ENCODE measurements around the gene NTRK3.

Gene NTRK3

GRCh38 chr15:88193415-88193814 is 63.1 kb downstream of the NTRK3 start:
- H3K36me3 ChIP-seq (ENCODE audit: insufficient read depth, low read length) = no peaks in the 10 kb centered on the region
- no peak overlapping the region for H3K4me3 ChIP-seq
- H3K27ac ChIP-seq = no peak overlapping the region
- TF ChIP-seq EZH2 (IDR thresholded peaks at IDR 0.05) = no peak
- TF ChIP-seq POLR2AphosphoS5 (IDR thresholded peaks at IDR 0.05; ENCODE audit: borderline replicate concordance, low read depth, low read length) = no peak
- no peak for TF ChIP-seq FOXP2 (optimal IDR thresholded peaks at IDR 0.05; ENCODE audit: control extremely low read depth, extremely low read length, insufficient read depth)
- DNase-seq (ENCODE audit: low read depth, low spot score) = no peak
- no peaks in the 10 kb centered on the region for H3K9me3 ChIP-seq (ENCODE audit: low read depth, low read length)
- no peak overlapping the region for H3K9ac ChIP-seq (ENCODE audit: insufficient read length)

GRCh38 chr15:88191812-88192165 is 64.8 kb downstream of the NTRK3 start:
- TF ChIP-seq POLR2AphosphoS5 (IDR thresholded peaks at IDR 0.05; ENCODE audit: borderline replicate concordance, low read depth, low read length) = no peak
- no peak for TF ChIP-seq EZH2 (IDR thresholded peaks at IDR 0.05)
- no peak for TF ChIP-seq FOXP2 (optimal IDR thresholded peaks at IDR 0.05; ENCODE audit: control extremely low read depth, extremely low read length, insufficient read depth)
- Histone ChIP-seq H3K36me3 (ENCODE audit: insufficient read depth, low read length) (no peaks in the 10 kb centered on the region), H3K27ac (no peak overlapping the region), H3K4me3 (no peak overlapping the region), H3K9me3 (ENCODE audit: low read depth, low read length) (no peaks in the 10 kb centered on the region), H3K9ac (ENCODE audit: insufficient read length) (no peak overlapping the region)
- DNase-seq (ENCODE audit: low read depth, low spot score) = no peak

- no peaks in the 10 kb centered on the region for H3K36me3 ChIP-seq (ENCODE audit: insufficient read depth, low read length)
- TF ChIP-seq POLR2AphosphoS5 (IDR thresholded peaks at IDR 0.05; ENCODE audit: borderline replicate concordance, low read depth, low read length) (no peak), EZH2 (IDR thresholded peaks at IDR 0.05) (no peak), FOXP2 (optimal IDR thresholded peaks at IDR 0.05; ENCODE audit: control extremely low read depth, extremely low read length, insufficient read depth) (no peak)
- DNase-seq (ENCODE audit: low read depth, low spot score) = no peak
- H3K4me3 ChIP-seq = no peak overlapping the region
- no peak overlapping the region for H3K9ac ChIP-seq (ENCODE audit: insufficient read length)
- no peaks in the 10 kb centered on the region for H3K9me3 ChIP-seq (ENCODE audit: low read depth, low read length)
- no peak overlapping the region for H3K27ac ChIP-seq
These were observed 66.3 kb downstream of the NTRK3 start for GRCh38 chr15:88190232-88190631.

- no peak for DNase-seq (ENCODE audit: low read depth, low spot score)
- Histone ChIP-seq H3K9ac (ENCODE audit: insufficient read length) (no peak overlapping the region), H3K4me3 (no peak overlapping the region), H3K36me3 (ENCODE audit: insufficient read depth, low read length) (no peaks in the 10 kb centered on the region), H3K27ac (no peak overlapping the region), H3K9me3 (ENCODE audit: low read depth, low read length) (no peaks in the 10 kb centered on the region)
- TF ChIP-seq EZH2 (IDR thresholded peaks at IDR 0.05) = no peak
- TF ChIP-seq FOXP2 (optimal IDR thresholded peaks at IDR 0.05; ENCODE audit: control extremely low read depth, extremely low read length, insufficient read depth) = no peak
- TF ChIP-seq POLR2AphosphoS5 (IDR thresholded peaks at IDR 0.05; ENCODE audit: borderline replicate concordance, low read depth, low read length) = no peak
These were observed 68.2 kb downstream of the NTRK3 start for GRCh38 chr15:88188300-88188699.

- DNase-seq (ENCODE audit: low read depth, low spot score) = no peak
- no peaks in the 10 kb centered on the region for H3K9me3 ChIP-seq (ENCODE audit: low read depth, low read length)
- H3K9ac ChIP-seq (ENCODE audit: insufficient read length) = no peak overlapping the region
- no peak overlapping the region for H3K4me3 ChIP-seq
- H3K27ac ChIP-seq = no peak overlapping the region
- no peaks in the 10 kb centered on the region for H3K36me3 ChIP-seq (ENCODE audit: insufficient read depth, low read length)
- TF ChIP-seq POLR2AphosphoS5 (IDR thresholded peaks at IDR 0.05; ENCODE audit: borderline replicate concordance, low read depth, low read length) (no peak), FOXP2 (optimal IDR thresholded peaks at IDR 0.05; ENCODE audit: control extremely low read depth, extremely low read length, insufficient read depth) (no peak), EZH2 (IDR thresholded peaks at IDR 0.05) (no peak)
These were observed 69.3 kb downstream of the NTRK3 start for GRCh38 chr15:88187195-88187594.

GRCh38 chr15:88185584-88185983 is 71.0 kb downstream of the NTRK3 start:
- no peak for TF ChIP-seq POLR2AphosphoS5 (IDR thresholded peaks at IDR 0.05; ENCODE audit: borderline replicate concordance, low read depth, low read length)
- TF ChIP-seq FOXP2 (optimal IDR thresholded peaks at IDR 0.05; ENCODE audit: control extremely low read depth, extremely low read length, insufficient read depth) = no peak
- no peak for TF ChIP-seq EZH2 (IDR thresholded peaks at IDR 0.05)
- H3K9me3 ChIP-seq (ENCODE audit: low read depth, low read length) = no peaks in the 10 kb centered on the region
- no peaks in the 10 kb centered on the region for H3K36me3 ChIP-seq (ENCODE audit: insufficient read depth, low read length)
- H3K9ac ChIP-seq (ENCODE audit: insufficient read length) = no peak overlapping the region
- no peak overlapping the region for H3K27ac ChIP-seq
- DNase-seq (ENCODE audit: low read depth, low spot score) = no peak
- H3K4me3 ChIP-seq = no peak overlapping the region

GRCh38 chr15:88181613-88182012 is 74.9 kb downstream of the NTRK3 start:
- no peak overlapping the region for H3K4me3 ChIP-seq
- TF ChIP-seq EZH2 (IDR thresholded peaks at IDR 0.05) (no peak), FOXP2 (optimal IDR thresholded peaks at IDR 0.05; ENCODE audit: control extremely low read depth, extremely low read length, insufficient read depth) (no peak), POLR2AphosphoS5 (IDR thresholded peaks at IDR 0.05; ENCODE audit: borderline replicate concordance, low read depth, low read length) (no peak)
- H3K36me3 ChIP-seq (ENCODE audit: insufficient read depth, low read length) = no peaks in the 10 kb centered on the region

GRCh38 chr15:88179562-88179961 is 77.0 kb downstream of the NTRK3 start:
- H3K36me3 ChIP-seq (ENCODE audit: insufficient read depth, low read length) = no peaks in the 10 kb centered on the region
- no peak overlapping the region for H3K27ac ChIP-seq
- H3K4me3 ChIP-seq = no peak overlapping the region
- H3K9me3 ChIP-seq (ENCODE audit: low read depth, low read length) = no peaks in the 10 kb centered on the region
- no peak overlapping the region for H3K9ac ChIP-seq (ENCODE audit: insufficient read length)
- no peak for DNase-seq (ENCODE audit: low read depth, low spot score)
- no peak for TF ChIP-seq EZH2 (IDR thresholded peaks at IDR 0.05)
- no peak for TF ChIP-seq FOXP2 (optimal IDR thresholded peaks at IDR 0.05; ENCODE audit: control extremely low read depth, extremely low read length, insufficient read depth)
- TF ChIP-seq POLR2AphosphoS5 (IDR thresholded peaks at IDR 0.05; ENCODE audit: borderline replicate concordance, low read depth, low read length) = no peak

More at GRCh38 chr15:88181613-88182012, 74.9 kb downstream of the NTRK3 start:
- H3K9ac ChIP-seq (ENCODE audit: insufficient read length) = no peak overlapping the region
- no peak overlapping the region for H3K27ac ChIP-seq
- H3K9me3 ChIP-seq (ENCODE audit: low read depth, low read length) = no peaks in the 10 kb centered on the region
- DNase-seq (ENCODE audit: low read depth, low spot score) = no peak

GRCh38 chr15:88178631-88179030 is 77.9 kb downstream of the NTRK3 start:
- no peak overlapping the region for H3K27ac ChIP-seq
- H3K9ac ChIP-seq (ENCODE audit: insufficient read length) = no peak overlapping the region
- H3K9me3 ChIP-seq (ENCODE audit: low read depth, low read length) = no peaks in the 10 kb centered on the region
- TF ChIP-seq EZH2 (IDR thresholded peaks at IDR 0.05) = no peak
- TF ChIP-seq POLR2AphosphoS5 (IDR thresholded peaks at IDR 0.05; ENCODE audit: borderline replicate concordance, low read depth, low read length) = no peak
- TF ChIP-seq FOXP2 (optimal IDR thresholded peaks at IDR 0.05; ENCODE audit: control extremely low read depth, extremely low read length, insufficient read depth) = no peak
- DNase-seq (ENCODE audit: low read depth, low spot score) = no peak
- H3K36me3 ChIP-seq (ENCODE audit: insufficient read depth, low read length) = no peaks in the 10 kb centered on the region
- no peak overlapping the region for H3K4me3 ChIP-seq

Data from SK-N-MC (cell line).